H54 (cell line): ENCODE results near the gene NUP50.

Experiments
- DNase-seq: peaks from one replicate; pipeline ENCODE4 v3.0.0; 2011; ENCODE audit warnings: low spot score, mixed read lengths; ENCODE audit not compliant: insufficient read length
- FAIRE-seq: peaks from 3 replicates; lab custom pipeline; 2011; peaks lifted over from hg19 to GRCh38; lab: Jason Lieb, UNC
- POLR2A ChIP-seq: IDR thresholded peaks from 2 replicates; pipeline ENCODE4 v1.6.1; 2011; ENCODE audit warnings: low read depth, mild to moderate bottlenecking, low read length

The NUP50 gene

DNA sequence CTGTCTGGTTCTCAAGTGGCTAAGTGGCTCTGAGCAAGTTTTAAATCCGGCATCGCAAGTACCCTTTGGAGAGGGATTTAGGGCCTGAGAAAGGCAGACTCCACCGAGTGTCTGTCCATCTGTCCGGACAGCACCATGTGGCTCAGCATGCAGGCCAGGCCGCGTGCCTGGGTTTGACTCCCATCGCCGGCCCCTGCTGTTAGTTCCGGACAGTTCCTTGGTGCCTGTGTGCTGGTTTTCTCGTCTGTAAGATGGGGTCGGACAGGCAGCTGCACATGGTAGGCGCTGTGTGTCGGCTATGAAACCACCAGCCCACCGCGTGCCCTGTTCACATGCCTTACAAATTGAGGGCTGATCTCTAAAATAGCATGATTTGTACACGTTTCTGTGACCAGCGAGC, 31.0 kb downstream of the NUP50 start:
- FAIRE-seq (no peak), DNase-seq (no peak)
- no peak for TF ChIP-seq POLR2A

DNA sequence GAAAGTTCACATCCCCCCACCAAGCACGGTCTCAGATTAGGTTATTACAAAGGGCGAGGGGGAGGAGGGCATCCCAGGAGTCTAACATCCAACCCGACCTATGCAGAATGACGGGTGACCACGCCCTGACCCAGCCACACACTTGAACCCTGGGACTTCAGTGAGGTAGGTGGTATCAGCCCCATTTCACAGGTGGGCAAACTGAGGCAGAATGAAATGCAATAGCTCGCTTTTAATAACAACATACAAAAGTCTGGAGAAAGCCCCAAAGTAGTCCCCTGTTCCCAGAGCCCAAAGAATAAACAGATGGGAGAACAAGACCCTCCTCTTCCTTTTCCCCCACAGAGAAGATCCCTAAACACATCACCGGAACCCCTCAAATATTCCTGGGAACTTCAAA, 31.9 kb downstream of the NUP50 start:
- no peak for TF ChIP-seq POLR2A
- FAIRE-seq (no peak), DNase-seq (no peak)

DNA sequence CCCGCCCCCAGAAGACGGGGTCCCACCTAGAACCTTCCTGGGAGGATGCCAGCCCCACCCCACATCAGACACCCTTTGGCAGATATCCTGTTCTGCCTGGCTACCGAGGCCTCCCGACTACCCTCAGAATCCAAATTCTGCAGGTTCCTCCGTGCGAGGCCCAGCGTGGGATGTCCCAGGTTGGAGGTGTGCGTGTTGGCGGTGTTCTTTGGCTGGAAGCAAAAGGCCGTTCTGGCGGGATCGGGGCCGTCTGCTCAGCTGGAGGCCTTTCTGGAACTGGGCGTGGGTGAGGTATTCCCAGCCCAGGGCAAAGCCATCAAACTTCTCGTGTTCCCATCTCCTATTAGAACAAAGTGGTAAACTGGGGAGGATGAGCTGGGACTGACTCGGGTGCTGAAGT, 32.6 kb downstream of the NUP50 start:
- no peak for TF ChIP-seq POLR2A
- DNase-seq (no peak), FAIRE-seq (no peak)

GRCh38 chr22:45196926-45197605, 33.3 kb downstream of the NUP50 start:
- FAIRE-seq (no peak), DNase-seq (no peak)
- TF ChIP-seq POLR2A = no peak

DNA sequence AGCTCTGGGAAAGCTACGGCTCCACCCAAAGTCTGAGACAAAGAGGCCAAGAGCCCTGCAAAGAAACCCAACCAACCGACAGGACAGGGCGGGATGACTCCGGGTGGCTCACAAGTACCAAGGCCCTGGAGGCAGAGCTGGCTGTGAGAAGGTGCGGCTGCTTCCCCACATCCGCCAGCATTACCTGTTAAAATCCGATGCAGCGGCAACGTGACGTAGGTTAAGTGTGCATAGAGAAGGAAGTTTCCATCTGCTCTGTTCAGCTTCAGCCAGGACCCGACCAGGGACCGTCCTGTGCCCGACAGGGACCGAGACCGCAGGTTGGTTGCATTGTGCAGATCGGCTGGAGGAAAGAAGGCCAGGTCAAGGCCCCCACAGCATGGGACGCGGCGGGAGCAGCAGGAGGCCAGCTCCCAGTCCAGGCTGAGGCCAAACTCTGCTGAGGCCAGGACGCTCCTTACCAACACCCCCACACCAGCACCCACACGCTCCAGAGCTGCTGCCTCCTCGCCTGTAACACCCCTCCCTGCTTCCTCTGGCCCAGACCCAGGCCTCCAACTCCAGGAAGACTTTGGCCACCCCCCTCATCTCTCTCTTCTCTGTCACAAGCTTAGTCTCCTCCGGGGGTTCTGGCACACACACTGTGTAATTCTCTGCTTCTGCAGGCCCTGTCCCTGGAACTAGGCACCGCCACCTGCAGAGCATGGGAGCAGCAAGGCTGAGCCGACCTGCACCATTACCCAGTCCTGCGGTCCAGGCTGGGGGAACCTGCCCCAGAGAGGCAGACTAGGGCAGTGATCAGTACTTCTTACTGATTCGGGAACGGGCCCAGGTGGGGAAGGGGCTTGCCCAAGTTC, 34.1 kb downstream of the NUP50 start:
- TF ChIP-seq POLR2A = no peak

GRCh38 chr22:45198463-45198795, 34.7 kb downstream of the NUP50 start:
- TF ChIP-seq POLR2A = no peak
- no peak for FAIRE-seq
- DNase-seq = no peak

More for the DNA sequence above, 34.1 kb downstream of the NUP50 start:
- FAIRE-seq (no peak), DNase-seq (no peak)

- no peak for FAIRE-seq
- DNase-seq = no peak
- TF ChIP-seq POLR2A = no peak
These were observed 36.0 kb downstream of the NUP50 start for GRCh38 chr22:45199723-45200122.

DNA sequence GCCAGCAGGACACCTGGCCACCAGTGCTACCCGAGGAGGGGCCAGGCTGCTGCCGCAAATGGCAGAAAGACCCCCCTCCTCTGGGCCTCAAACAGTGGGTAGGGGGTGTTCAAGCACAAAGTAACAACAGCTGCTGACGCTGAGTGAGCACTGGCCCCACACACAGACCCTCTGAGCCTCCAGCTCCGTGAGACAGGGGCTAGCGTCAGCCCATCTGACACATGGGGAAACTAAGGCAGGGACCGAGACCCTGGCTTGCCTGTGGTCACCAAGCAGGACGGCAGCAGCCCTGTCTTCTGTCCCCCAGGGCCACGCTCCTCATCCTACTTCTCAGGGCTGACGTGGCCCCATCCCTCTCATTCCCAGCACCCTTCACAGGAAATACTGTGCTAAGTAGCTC, 36.5 kb downstream of the NUP50 start:
- TF ChIP-seq POLR2A = no peak
- FAIRE-seq (no peak), DNase-seq (no peak)

- no peak for TF ChIP-seq POLR2A
- DNase-seq (no peak), FAIRE-seq (no peak)
These were observed 37.3 kb downstream of the NUP50 start for GRCh38 chr22:45200860-45201511.

GRCh38 chr22:45201678-45202332, 38.1 kb downstream of the NUP50 start:
- no peak for DNase-seq
- TF ChIP-seq POLR2A = no peak
- FAIRE-seq = no peak

- no peak for TF ChIP-seq POLR2A
- FAIRE-seq = no peak
- no peak for DNase-seq
These were observed 38.8 kb downstream of the NUP50 start for GRCh38 chr22:45202333-45203149.

DNA sequence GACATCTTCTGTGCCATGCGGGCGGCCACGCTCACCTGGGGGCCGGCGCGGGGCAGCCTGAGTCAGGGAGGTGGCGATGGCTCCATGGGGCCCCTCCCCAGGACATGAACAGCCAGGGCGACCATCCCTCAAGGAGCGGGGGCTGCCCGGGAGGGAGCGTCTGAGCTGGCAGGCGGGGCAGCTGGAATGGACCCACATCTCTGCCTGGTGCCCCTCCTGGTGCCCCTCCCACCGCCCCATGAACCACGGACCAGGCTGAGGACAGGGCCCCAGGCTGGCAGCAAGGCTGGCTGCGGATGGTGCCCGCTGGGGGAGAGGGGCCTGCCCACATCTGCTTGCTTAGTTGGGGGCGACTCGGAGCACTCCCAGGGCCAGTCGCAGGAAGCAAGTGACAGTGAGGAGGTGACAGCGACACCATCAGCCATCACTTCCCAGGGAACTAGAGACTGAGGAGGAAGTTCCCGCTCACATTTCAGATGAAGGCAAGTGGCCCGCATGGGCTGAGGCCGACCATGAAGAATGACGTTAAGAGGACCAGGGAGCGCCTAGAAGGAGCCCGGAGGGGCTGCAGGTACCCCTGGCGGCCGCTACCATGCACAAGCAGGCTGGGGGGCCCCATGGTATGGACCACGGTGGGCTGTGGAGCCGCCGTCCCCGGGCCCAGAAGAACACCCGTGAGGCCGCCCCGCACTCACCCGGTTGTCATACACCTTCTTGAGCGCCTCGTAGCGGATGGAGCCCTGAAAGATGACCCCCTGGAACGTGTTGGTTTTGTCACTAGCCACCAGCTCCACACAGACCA, 39.6 kb downstream of the NUP50 start:
- no peak for TF ChIP-seq POLR2A
- no peak for FAIRE-seq
- DNase-seq = no peak
